T-helper 2 cell treated with Interferon-gamma antibody and Interleukin-4, amounts not matched to agents 100 ng/mL and 5 ng/mL, for 36 hours (primary cell): ENCODE measurements around the gene TGIF2LX. TPM values are rescaled to one million over a fixed set of nuclear protein-coding genes. Genes with fewer than 3 reads are reported as not detected.
"Not testable (repeated sequence)": the region's sequence is repeated elsewhere in the genome, so short reads cannot be mapped to it uniquely, and the experiment has no call there.

Experiments
- intact Hi-C: fragments of 100-400 bp; cut with micrococcal nuclease; formaldehyde crosslinking; loops from one replicate; pipeline ENCODE4 v1.15.1; 2023
- total RNA-seq: library from RNA; stranded (reverse); gene quantifications from 2 replicates; pipeline ENCODE4 v1.2.3, GENCODE V29; 2022

The TGIF2LX gene
- not detected in 2 replicates for total RNA-seq

- intact Hi-C loops = not testable (repeated sequence)
These were observed at the start of gene TGIF2LX for GRCh38 chrX:89921665-89922064. TGIF2LX (plus strand) TSS chrX:89921908; CDS start chrX:89922086, 178 bp downstream.

- intact Hi-C loops = not testable (repeated sequence)
These were observed 728 bp downstream of the TGIF2LX start for GRCh38 chrX:89922338-89922934.

- intact Hi-C loops = not testable (repeated sequence)
These were observed 21.4 kb downstream of the TGIF2LX start for GRCh38 chrX:89943077-89943476.

- intact Hi-C loops = not testable (repeated sequence)
These were observed 43.9 kb downstream of the TGIF2LX start for GRCh38 chrX:89965588-89965987.
